ENCODE data around the gene PLEKHA8. TPM values are rescaled to one million over a fixed set of nuclear protein-coding genes. Genes with fewer than 3 reads are reported as not detected.

The PLEKHA8 gene
- total RNA-seq, 1 donor from 2014 or later, result 19.5 TPM

- peaks cover 16% of the 10 kb centered on the region for H3K9me3 Mint-ChIP-seq (ENCODE audit: unreplicated experiment)
- H3K4me3 Mint-ChIP-seq (ENCODE audit: unreplicated experiment), result no peak overlapping the region
- TF ChIP-seq CTCF (IDR thresholded peaks at IDR 0.05), result no peak
- peaks cover 7% of the 10 kb centered on the region for H3K36me3 Mint-ChIP-seq (ENCODE audit: unreplicated experiment)
- H3K4me1 Mint-ChIP-seq (ENCODE audit: unreplicated experiment), result peaks cover 2% of the 10 kb centered on the region
- no peak overlapping the region for H3K27ac Mint-ChIP-seq (ENCODE audit: unreplicated experiment)
- DNase-seq (ENCODE audit: extremely low spot score, unreplicated experiment), result no peak
- no peaks in the 10 kb centered on the region for H3K27me3 Mint-ChIP-seq (ENCODE audit: unreplicated experiment)
Measured at GRCh38 chr7:30116771-30117170, 88.6 kb downstream of the PLEKHA8 start.

- no peak for DNase-seq (ENCODE audit: extremely low spot score, unreplicated experiment)
- H3K27me3 Mint-ChIP-seq (ENCODE audit: unreplicated experiment), result no peaks in the 10 kb centered on the region
- peaks cover 4% of the 10 kb centered on the region for H3K36me3 Mint-ChIP-seq (ENCODE audit: unreplicated experiment)
- no peak overlapping the region for H3K27ac Mint-ChIP-seq (ENCODE audit: unreplicated experiment)
- peaks cover 2% of the 10 kb centered on the region for H3K4me1 Mint-ChIP-seq (ENCODE audit: unreplicated experiment)
- peaks cover 9% of the 10 kb centered on the region for H3K9me3 Mint-ChIP-seq (ENCODE audit: unreplicated experiment)
- H3K4me3 Mint-ChIP-seq (ENCODE audit: unreplicated experiment), result no peak overlapping the region
- no peak for TF ChIP-seq CTCF (IDR thresholded peaks at IDR 0.05)
Measured at GRCh38 chr7:30117896-30118295, 89.7 kb downstream of the PLEKHA8 start.

GRCh38 chr7:30119890-30120577 lies 91.8 kb downstream of the PLEKHA8 start:
- no peak for DNase-seq (ENCODE audit: extremely low spot score, unreplicated experiment)
- H3K27me3 Mint-ChIP-seq (ENCODE audit: unreplicated experiment), result no peaks in the 10 kb centered on the region

GRCh38 chr7:30133736-30134610 lies 105.8 kb downstream of the PLEKHA8 start:
- no peak for TF ChIP-seq CTCF (IDR thresholded peaks at IDR 0.05)
- peaks cover 7% of the 10 kb centered on the region for H3K4me1 Mint-ChIP-seq (ENCODE audit: unreplicated experiment)
- peak overlapping the region; percentile 76 for H3K27ac Mint-ChIP-seq (ENCODE audit: unreplicated experiment)
- H3K27me3 Mint-ChIP-seq (ENCODE audit: unreplicated experiment), result no peaks in the 10 kb centered on the region
- DNase-seq (ENCODE audit: extremely low spot score, unreplicated experiment), result no peak
- peak overlapping the region; percentile 83 for H3K4me3 Mint-ChIP-seq (ENCODE audit: unreplicated experiment)
- H3K36me3 Mint-ChIP-seq (ENCODE audit: unreplicated experiment), result peaks cover 4% of the 10 kb centered on the region
- H3K9me3 Mint-ChIP-seq (ENCODE audit: unreplicated experiment), result no peaks in the 10 kb centered on the region

More at GRCh38 chr7:30119890-30120577, 91.8 kb downstream of the PLEKHA8 start:
- H3K9me3 Mint-ChIP-seq (ENCODE audit: unreplicated experiment), result no peaks in the 10 kb centered on the region
- no peak for TF ChIP-seq CTCF (IDR thresholded peaks at IDR 0.05)
- no peaks in the 10 kb centered on the region for H3K36me3 Mint-ChIP-seq (ENCODE audit: unreplicated experiment)
- H3K4me3 Mint-ChIP-seq (ENCODE audit: unreplicated experiment), result no peak overlapping the region
- H3K27ac Mint-ChIP-seq (ENCODE audit: unreplicated experiment), result no peak overlapping the region
- H3K4me1 Mint-ChIP-seq (ENCODE audit: unreplicated experiment), result peaks cover 2% of the 10 kb centered on the region

Data from osteocyte (in vitro differentiated cells).